ENCODE data around the gene A1BG.
"Not testable (repeated sequence)": the region's sequence is repeated elsewhere in the genome, so short reads cannot be mapped to it uniquely, and the experiment has no call there.

Gene A1BG

DNA sequence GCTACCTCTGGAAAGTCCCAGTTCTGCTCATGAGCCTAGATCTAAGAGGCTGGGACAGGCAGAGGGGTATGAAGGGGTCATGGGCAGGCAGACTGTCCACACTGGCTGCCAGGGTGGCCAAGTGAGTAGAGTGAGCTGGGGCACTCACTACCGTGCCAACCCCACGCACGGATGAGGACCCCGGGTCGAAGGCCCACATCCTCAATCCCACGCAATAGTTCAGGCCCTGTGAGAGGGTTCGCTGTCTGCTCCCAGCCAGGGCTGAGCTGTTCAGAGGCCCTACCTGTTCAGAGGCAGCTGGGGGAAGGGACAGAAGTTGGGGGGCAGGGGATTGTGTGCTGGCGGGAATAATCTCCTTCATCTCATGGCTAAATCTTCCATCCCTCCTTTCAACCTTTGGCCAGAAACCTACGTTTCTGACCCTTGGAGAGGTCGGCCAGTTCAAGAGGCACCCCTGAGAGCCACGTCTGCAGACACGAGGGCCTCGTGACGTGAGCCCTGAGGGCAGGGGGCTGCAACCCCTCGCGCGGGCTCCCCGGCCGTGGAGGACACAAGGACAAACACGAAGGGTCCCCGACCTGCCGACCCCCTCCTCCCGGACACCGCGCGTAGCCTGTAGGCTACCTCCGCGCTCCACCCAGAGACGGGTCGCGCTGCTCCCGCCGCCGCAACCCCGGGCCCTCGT is 32.7 kb upstream of the A1BG start:
- DNase-seq = no peak

DNA sequence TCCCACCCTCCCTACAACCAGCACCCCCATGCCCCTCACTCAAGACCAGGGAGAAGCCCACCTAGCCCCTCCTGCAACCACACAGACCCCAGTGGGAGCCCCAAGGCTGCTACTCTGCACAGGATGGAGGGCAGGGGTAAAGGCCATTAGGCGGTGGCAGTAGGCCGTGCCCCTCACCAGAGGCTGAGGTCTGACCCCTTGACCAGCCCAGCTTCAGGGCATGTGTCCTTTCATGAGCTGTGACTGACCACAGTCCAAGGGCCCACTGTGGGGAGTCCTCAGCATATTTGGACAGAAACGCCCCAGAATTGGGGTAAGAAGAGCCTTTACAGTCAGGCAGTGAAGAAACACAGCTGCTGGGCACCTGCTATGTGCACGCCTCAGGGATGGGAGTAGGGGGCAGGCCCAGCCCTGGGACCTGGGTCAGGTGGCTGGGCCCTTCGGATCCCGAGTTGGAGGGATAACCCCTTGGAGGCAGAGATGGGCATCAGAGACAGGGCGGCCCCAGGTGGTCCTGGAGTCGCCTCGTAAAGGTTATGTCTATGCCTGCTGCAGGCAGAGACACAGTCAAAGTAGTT is 32.1 kb upstream of the A1BG start:
- no peak for DNase-seq

GRCh38 chr19:58382997-58383603 is 29.8 kb upstream of the A1BG start:
- no peak for DNase-seq

- DNase-seq = no peak
Measured at GRCh38 chr19:58381460-58382212, 28.3 kb upstream of the A1BG start.

DNA sequence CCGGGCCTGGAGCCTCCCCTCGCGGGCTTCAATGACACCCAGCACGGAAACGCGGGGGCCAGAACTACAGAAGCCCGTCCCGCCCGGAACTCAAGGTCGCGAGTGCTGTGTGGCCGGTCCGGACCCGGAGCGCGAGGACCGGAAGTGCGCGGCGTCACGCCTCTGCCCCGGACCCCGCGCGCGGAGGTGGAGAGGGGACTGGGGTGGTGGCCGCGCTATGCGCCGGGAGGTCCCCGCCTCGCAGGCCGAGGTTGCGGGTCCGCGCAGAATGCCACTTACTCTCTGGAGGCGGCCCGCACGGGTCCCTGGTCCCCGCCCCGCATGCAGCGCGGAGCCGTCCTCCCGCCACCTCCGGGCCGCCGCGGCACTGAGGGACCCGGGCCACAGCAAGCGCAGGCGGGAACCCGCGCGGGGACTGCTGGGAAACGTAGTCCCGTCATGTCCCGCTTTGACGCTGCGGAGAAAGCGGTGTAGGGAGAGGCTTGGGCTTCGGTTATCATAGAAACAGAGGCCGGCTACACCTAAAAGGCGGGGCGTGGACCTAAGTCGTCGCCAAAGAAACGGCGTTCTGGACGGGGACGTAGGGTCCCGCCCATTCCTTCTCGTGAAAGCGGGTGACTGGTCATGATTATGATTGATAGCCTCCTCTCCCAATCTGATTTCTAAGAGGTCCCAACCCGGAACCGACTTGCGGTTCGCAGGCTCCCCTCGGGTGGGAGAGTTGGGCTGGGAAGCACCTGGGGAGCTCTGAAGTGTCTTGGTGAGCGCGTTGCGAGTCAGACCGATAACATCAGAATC is 27.6 kb upstream of the A1BG start, which contains the start of gene ZNF837:
Gene ZNF837 (minus strand): TSS at position 369 of the 798 bp plus-strand sequence. CDS start 11,698 bp downstream, outside the sequence.
- peak; percentile 95 for DNase-seq

DNA sequence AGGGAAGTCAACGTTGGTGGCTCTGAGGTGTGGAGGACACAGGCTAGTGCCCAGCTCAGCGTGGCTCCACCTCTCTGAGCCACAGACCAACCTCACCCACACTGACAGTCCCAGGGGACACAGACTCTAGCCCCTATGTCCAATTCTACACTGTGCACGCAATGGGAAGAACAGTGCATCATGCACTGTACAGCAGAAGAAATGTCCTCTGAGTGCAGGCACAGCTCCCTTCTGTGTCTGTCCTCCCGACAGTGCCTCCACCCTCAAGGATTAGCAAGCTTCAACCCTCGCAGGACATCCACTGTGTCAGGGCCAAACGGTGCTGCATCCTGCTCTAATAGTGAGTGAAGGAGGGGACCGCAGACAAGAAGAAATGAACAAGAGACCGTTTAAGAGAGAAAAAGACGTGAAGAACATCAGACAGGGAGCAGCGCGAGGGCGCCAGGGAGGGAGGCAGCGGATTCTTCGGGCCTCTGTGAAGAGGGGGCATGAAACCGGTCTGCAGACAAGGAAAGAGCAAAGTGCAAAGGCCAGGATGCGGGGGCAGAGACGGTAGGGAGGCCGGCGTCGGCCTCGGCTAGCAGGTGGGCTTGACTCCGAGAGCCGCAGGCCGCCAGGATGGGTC is 26.9 kb upstream of the A1BG start:
- no peak for DNase-seq

GRCh38 chr19:58379246-58379645 is 26.0 kb upstream of the A1BG start:
- no peak for DNase-seq

- DNase-seq = not testable (repeated sequence)
Measured at GRCh38 chr19:58376724-58377123, 23.4 kb upstream of the A1BG start.

- DNase-seq = no peak
Measured at GRCh38 chr19:58374200-58374599, 20.9 kb upstream of the A1BG start.

- DNase-seq = no peak
Measured at GRCh38 chr19:58372311-58373133, 19.2 kb upstream of the A1BG start.

DNA sequence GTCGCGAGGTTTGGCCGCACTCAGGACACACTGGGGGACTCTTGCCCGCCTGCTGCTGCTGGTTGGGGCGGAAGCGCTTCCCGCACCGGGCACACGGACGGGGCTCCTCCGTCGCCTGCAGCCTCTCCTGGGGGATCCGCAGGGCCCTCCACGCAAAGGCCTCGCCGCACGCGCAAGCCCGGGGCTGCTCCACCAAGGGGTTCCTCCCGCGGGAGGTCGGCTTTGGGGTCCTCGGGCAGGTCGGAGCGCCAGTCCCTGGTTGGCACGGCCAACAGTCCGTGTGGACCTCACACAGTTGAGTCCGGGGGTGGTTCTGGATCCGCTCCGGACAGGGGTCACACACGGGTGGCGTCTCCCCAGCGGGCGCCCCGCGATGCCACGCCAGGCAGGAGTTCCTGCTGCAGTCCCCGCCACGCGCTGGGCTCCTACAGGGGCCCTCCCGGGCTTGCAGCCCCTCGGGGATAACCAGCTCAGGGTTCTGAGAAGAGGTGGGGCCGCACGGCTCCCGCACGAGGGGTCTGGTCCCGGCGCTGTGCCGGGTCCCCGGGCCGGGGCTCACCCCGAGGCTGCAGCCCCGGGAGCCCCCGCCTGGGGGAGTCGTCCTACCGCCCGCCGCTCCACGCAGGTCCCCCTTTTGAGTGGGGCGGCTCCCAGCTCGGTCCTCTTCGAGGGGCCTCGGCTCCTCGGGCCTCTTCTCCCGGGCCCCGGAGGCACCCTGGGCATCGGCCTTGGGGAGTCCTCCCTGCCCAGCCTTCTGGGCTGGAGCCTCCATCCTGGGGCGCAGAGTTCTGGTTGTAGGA is 15.5 kb upstream of the A1BG start:
- no peak for DNase-seq

- no peak for DNase-seq
Measured at GRCh38 chr19:58367698-58368454, 14.6 kb upstream of the A1BG start.

- DNase-seq = no peak
Measured at GRCh38 chr19:58366585-58367430, 13.5 kb upstream of the A1BG start.

GRCh38 chr19:58364146-58364545 is 10.9 kb upstream of the A1BG start:
- DNase-seq = peak; percentile 67

GRCh38 chr19:58362272-58362994 is 9.1 kb upstream of the A1BG start, which contains the start of gene ZNF497:
TSS of gene ZNF497 (minus strand) at chr19:58362751. CDS start at chr19:58357635, 5,116 bp downstream.
- peak; percentile 56 for DNase-seq

DNA sequence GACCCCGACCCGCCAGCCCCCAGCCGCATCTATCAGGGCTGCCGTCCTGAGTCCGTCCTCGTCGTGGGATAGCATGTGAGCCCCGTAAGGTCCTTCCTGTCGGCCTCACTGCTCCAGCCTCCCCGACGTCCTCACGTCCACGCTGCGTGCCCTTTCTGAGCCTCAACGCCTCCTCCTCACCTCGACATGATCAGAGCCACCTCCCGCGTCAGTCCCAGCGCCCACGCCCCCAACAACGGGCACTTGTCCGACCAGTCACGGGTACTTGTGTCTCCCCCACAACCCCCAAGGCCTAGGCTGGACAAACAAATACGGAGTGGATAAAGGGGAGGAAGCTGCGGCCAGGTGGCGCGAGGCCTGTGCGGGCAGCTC is 8.6 kb upstream of the A1BG start:
- no peak for DNase-seq

DNA sequence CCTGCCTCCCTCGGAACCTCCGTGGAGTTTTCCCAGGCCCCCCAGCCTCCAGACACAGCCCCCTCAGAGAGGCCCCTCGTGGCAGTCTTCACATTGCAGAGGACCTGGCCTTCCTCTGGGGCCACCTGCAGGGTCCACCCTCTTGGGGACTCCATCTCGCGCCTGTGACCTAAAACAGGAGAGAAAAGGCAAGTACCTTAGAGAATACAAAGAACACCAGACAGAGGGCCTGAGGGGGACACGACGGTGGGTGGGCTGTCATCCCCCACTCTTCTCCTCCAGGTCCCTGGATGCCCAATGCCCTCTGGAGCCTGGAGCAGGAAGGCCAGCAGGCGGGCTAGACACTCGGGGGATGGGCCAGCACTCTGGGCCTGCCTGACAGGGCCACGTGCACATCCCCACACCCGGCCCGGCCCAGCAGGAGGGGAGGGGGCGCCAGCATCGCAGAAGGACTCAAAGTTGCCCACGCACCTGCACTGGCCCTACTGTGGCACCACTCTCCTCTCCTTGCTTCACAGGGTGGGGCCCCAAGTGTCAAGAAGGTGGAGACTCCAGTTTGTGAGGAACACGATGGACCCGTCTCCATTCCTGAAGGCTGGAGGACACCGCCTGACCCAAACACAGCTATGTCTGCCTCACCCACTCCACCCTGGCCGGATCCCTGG is 4.3 kb upstream of the A1BG start:
- no peak for DNase-seq
